Stimulated activated naive B cell treated with anti-CD40 and anti-IgM and Interleukin-4, amounts not matched to agents 10 μg/mL and 1 μg/mL and 100 μg/mL, for 72 hours (primary cell): ENCODE results near the gene MYO18B.

Experiments used
- ATAC-seq, 2 donors: fragments of 150-1000 bp; cut with Tn5 transposase; replicated peaks; 2 replicates each; pipeline ENCODE4 v1.10.0; 2021; ENCODE audit warnings: moderate library complexity in 1 of 2
- DNase-seq: peaks from one replicate; pipeline ENCODE4 v3.0.0; 2021
- H3K27ac Mint-ChIP-seq: one replicate; pipeline ENCODE4 v1.8.0; 2022; ENCODE audit warnings: mild to moderate bottlenecking, mixed read lengths
- H3K27me3 Mint-ChIP-seq, 2 donors: one replicate each; pipeline ENCODE4 v1.8.0; 2022; ENCODE audit warnings: mixed read lengths in 2 of 2
- H3K36me3 Mint-ChIP-seq, 2 donors: one replicate each; pipeline ENCODE4 v1.8.0; 2022; ENCODE audit warnings: mixed read lengths in 2 of 2, mild to moderate bottlenecking in 1 of 2
- H3K4me1 Mint-ChIP-seq, 2 donors: one replicate each; pipeline ENCODE4 v1.8.0; 2022; ENCODE audit warnings: mixed read lengths in 2 of 2, mild to moderate bottlenecking in 1 of 2
- H3K4me3 Mint-ChIP-seq, 2 donors: one replicate each; pipeline ENCODE4 v1.8.0; 2022; ENCODE audit warnings: mild to moderate bottlenecking in 2 of 2, mixed read lengths in 2 of 2, moderate library complexity in 1 of 2
- H3K9me3 Mint-ChIP-seq, 2 donors: one replicate each; pipeline ENCODE4 v1.8.0; 2022; ENCODE audit warnings: mixed read lengths in 2 of 2, mild to moderate bottlenecking in 1 of 2

The MYO18B gene

GRCh38 chr22:25843660-25844405 is 101.8 kb downstream of the MYO18B start:
- no peak for ATAC-seq
- no peak overlapping the region for H3K4me3 Mint-ChIP-seq

GRCh38 chr22:25844601-25845000 is 102.6 kb downstream of the MYO18B start:
- DNase-seq (no peak), ATAC-seq (no peak)
- no peaks in the 10 kb centered on the region for H3K36me3 Mint-ChIP-seq
- H3K4me1 Mint-ChIP-seq: no peaks in the 10 kb centered on the region
- peaks cover 16 to 22% of the 10 kb centered on the region in 2 donors for H3K27me3 Mint-ChIP-seq
- no peaks in the 10 kb centered on the region for H3K9me3 Mint-ChIP-seq
- H3K4me3 Mint-ChIP-seq: no peak overlapping the region
- H3K27ac Mint-ChIP-seq: no peak overlapping the region

More at GRCh38 chr22:25843660-25844405, 101.8 kb downstream of the MYO18B start:
- Mint-ChIP-seq H3K4me1 (no peaks in the 10 kb centered on the region), H3K9me3 (no peaks in the 10 kb centered on the region), H3K27ac (no peak overlapping the region), H3K36me3 (no peaks in the 10 kb centered on the region), H3K27me3 (peaks cover 16 to 22% of the 10 kb centered on the region in 2 donors)
- no peak for DNase-seq

GRCh38 chr22:25845985-25846745 is 104.2 kb downstream of the MYO18B start:
- Mint-ChIP-seq H3K27ac (no peak overlapping the region), H3K9me3 (no peaks in the 10 kb centered on the region), H3K4me3 (no peak overlapping the region), H3K4me1 (no peaks in the 10 kb centered on the region), H3K36me3 (no peaks in the 10 kb centered on the region), H3K27me3 (peaks cover 14 to 17% of the 10 kb centered on the region in 2 donors)
- DNase-seq (no peak), ATAC-seq (peak; percentile 37 to 75)

- no peak for ATAC-seq
- Mint-ChIP-seq H3K4me3 (no peak overlapping the region), H3K4me1 (no peaks in the 10 kb centered on the region), H3K27ac (no peak overlapping the region), H3K9me3 (peaks cover 0 to 1% of the 10 kb centered on the region in 2 donors), H3K36me3 (no peaks in the 10 kb centered on the region), H3K27me3 (peaks cover 10 to 12% of the 10 kb centered on the region in 2 donors)
- no peak for DNase-seq
Measured at GRCh38 chr22:25847451-25847850, 105.5 kb downstream of the MYO18B start.

GRCh38 chr22:25848954-25849353 is 107.0 kb downstream of the MYO18B start:
- ATAC-seq (no peak), DNase-seq (no peak)
- no peaks in the 10 kb centered on the region for H3K36me3 Mint-ChIP-seq
- H3K4me3 Mint-ChIP-seq: no peak overlapping the region
- H3K9me3 Mint-ChIP-seq: peaks cover 0 to 1% of the 10 kb centered on the region in 2 donors
- peaks cover 10 to 12% of the 10 kb centered on the region in 2 donors for H3K27me3 Mint-ChIP-seq
- no peaks in the 10 kb centered on the region for H3K4me1 Mint-ChIP-seq
- no peak overlapping the region for H3K27ac Mint-ChIP-seq

- Mint-ChIP-seq H3K9me3 (peaks cover 0 to 1% of the 10 kb centered on the region in 2 donors), H3K4me3 (no peak overlapping the region), H3K36me3 (no peaks in the 10 kb centered on the region), H3K4me1 (no peaks in the 10 kb centered on the region), H3K27me3 (peaks cover 10 to 12% of the 10 kb centered on the region in 2 donors), H3K27ac (no peak overlapping the region)
- ATAC-seq: no peak
- no peak for DNase-seq
Measured at GRCh38 chr22:25849522-25849921, 107.5 kb downstream of the MYO18B start.

GRCh38 chr22:25852223-25852622 is 110.2 kb downstream of the MYO18B start:
- Mint-ChIP-seq H3K4me3 (no peak overlapping the region), H3K27me3 (peaks cover 13 to 25% of the 10 kb centered on the region in 2 donors), H3K9me3 (peaks cover 0 to 4% of the 10 kb centered on the region in 2 donors), H3K27ac (no peak overlapping the region), H3K36me3 (no peaks in the 10 kb centered on the region), H3K4me1 (no peaks in the 10 kb centered on the region)
- no peak for ATAC-seq
- no peak for DNase-seq

GRCh38 chr22:25853078-25853477 is 111.1 kb downstream of the MYO18B start:
- ATAC-seq: peak; percentile 19 to 56
- Mint-ChIP-seq H3K4me3 (no peak overlapping the region), H3K27ac (no peak overlapping the region), H3K9me3 (peaks cover 0 to 4% of the 10 kb centered on the region in 2 donors), H3K36me3 (no peaks in the 10 kb centered on the region), H3K27me3 (peaks cover 18 to 33% of the 10 kb centered on the region in 2 donors), H3K4me1 (no peaks in the 10 kb centered on the region)
- DNase-seq: no peak

- Mint-ChIP-seq H3K27ac (no peak overlapping the region), H3K27me3 (peaks cover 18 to 34% of the 10 kb centered on the region in 2 donors), H3K9me3 (peaks cover 0 to 4% of the 10 kb centered on the region in 2 donors), H3K4me3 (no peak overlapping the region), H3K4me1 (no peaks in the 10 kb centered on the region), H3K36me3 (no peaks in the 10 kb centered on the region)
- DNase-seq: no peak
- ATAC-seq: peak in 1 of 2 donors; percentile 39
Measured at GRCh38 chr22:25853501-25854284, 111.7 kb downstream of the MYO18B start.

- Mint-ChIP-seq H3K36me3 (no peaks in the 10 kb centered on the region), H3K27me3 (peaks cover 6 to 17% of the 10 kb centered on the region in 2 donors), H3K9me3 (no peaks in the 10 kb centered on the region), H3K4me1 (no peaks in the 10 kb centered on the region), H3K27ac (no peak overlapping the region), H3K4me3 (no peak overlapping the region)
- DNase-seq: no peak
- no peak for ATAC-seq
Measured at GRCh38 chr22:25869771-25870170, 127.8 kb downstream of the MYO18B start.

GRCh38 chr22:25874327-25874726 is 132.3 kb downstream of the MYO18B start:
- no peak for ATAC-seq
- no peaks in the 10 kb centered on the region for H3K36me3 Mint-ChIP-seq

GRCh38 chr22:25875461-25875860 is 133.5 kb downstream of the MYO18B start:
- no peak overlapping the region for H3K4me3 Mint-ChIP-seq
- ATAC-seq (no peak), DNase-seq (no peak)
- no peaks in the 10 kb centered on the region for H3K4me1 Mint-ChIP-seq
- H3K9me3 Mint-ChIP-seq: no peaks in the 10 kb centered on the region
- peaks cover 13 to 19% of the 10 kb centered on the region in 2 donors for H3K27me3 Mint-ChIP-seq
- no peaks in the 10 kb centered on the region for H3K36me3 Mint-ChIP-seq
- H3K27ac Mint-ChIP-seq: no peak overlapping the region

More at GRCh38 chr22:25874327-25874726, 132.3 kb downstream of the MYO18B start:
- Mint-ChIP-seq H3K27ac (no peak overlapping the region), H3K4me1 (no peaks in the 10 kb centered on the region), H3K4me3 (no peak overlapping the region), H3K9me3 (no peaks in the 10 kb centered on the region), H3K27me3 (peaks cover 12 to 19% of the 10 kb centered on the region in 2 donors)
- DNase-seq: no peak

- H3K9me3 Mint-ChIP-seq: no peaks in the 10 kb centered on the region
- H3K36me3 Mint-ChIP-seq: no peaks in the 10 kb centered on the region
- H3K27ac Mint-ChIP-seq: no peak overlapping the region
- peaks cover 18 to 20% of the 10 kb centered on the region in 2 donors for H3K27me3 Mint-ChIP-seq
- no peak for DNase-seq
- H3K4me1 Mint-ChIP-seq: no peaks in the 10 kb centered on the region
- no peak overlapping the region for H3K4me3 Mint-ChIP-seq
- ATAC-seq: no peak
Measured at GRCh38 chr22:25876871-25877270, 134.9 kb downstream of the MYO18B start.

- no peak overlapping the region for H3K27ac Mint-ChIP-seq
- peaks cover 19 to 24% of the 10 kb centered on the region in 2 donors for H3K27me3 Mint-ChIP-seq
- H3K4me1 Mint-ChIP-seq: no peaks in the 10 kb centered on the region
- ATAC-seq: no peak
- no peaks in the 10 kb centered on the region for H3K36me3 Mint-ChIP-seq
- no peak overlapping the region for H3K4me3 Mint-ChIP-seq
- DNase-seq: no peak
- H3K9me3 Mint-ChIP-seq: no peaks in the 10 kb centered on the region
Measured at GRCh38 chr22:25878933-25879332, 136.9 kb downstream of the MYO18B start.
